Hematopoietic multipotent progenitor cell treated with erythropoietin and hydrocortisone succinate and interleukin-3 and kit ligand, for 4 days (in vitro differentiated cells): ENCODE results near the gene GPR37L1.
"Not testable (repeated sequence)": the region's sequence is repeated elsewhere in the genome, so short reads cannot be mapped to it uniquely, and the experiment has no call there.

Experiments
- DNase-seq: peaks from one replicate; pipeline ENCODE4 v3.0.0-alpha.2; 2015

Gene GPR37L1

DNA sequence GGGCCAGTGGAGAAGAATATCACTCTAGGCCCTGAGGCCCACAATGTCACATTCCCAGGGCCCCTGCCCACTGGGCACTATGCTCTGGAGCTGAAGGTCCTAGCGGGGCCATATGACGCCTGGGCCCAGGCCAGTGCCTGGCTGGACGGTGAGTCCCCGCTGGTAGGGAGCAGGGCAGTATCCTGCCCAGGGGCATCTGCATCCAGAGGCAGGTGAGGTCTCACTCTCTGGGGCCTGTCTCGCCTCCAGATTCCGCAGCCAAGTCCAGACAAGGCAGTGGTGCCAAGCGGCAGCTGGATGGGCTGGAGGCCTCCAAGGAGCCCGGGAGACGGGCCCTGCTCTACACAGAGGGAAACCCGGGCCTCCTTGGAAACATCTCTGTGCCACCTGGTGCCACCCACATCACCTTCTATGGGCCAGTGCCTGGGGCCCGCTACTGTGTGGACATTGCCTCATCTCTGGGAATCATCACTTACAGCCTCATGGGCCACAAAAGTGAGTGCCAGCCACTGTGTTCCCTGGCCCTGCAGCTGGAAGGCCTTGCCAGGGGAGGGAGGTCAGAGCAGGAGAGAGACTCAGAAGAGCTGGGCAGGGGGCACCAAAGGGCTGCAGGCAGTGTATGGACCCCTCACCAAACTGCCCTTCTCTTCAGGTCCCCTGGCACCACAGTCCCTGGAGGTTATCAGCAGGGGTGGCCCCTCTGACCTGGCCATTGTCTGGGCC lies 48.7 kb downstream of the GPR37L1 start:
- no peak for DNase-seq

DNA sequence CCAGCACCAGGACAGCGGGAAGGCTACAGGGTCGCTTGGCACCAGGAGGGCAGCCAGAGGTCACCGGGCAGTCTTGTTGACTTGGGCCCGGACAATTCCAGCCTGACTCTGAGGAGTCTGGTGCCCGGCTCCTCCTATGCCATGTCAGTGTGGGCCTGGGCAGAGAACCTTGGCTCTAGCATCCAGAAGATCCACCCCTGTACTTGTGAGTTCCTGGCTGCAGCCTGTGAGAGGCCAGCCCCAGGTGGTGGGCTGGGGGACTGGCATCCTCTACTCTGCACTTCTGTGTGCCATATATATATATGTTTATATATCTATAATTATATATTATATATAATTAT lies 49.3 kb downstream of the GPR37L1 start:
- peak; percentile 47 for DNase-seq

DNA sequence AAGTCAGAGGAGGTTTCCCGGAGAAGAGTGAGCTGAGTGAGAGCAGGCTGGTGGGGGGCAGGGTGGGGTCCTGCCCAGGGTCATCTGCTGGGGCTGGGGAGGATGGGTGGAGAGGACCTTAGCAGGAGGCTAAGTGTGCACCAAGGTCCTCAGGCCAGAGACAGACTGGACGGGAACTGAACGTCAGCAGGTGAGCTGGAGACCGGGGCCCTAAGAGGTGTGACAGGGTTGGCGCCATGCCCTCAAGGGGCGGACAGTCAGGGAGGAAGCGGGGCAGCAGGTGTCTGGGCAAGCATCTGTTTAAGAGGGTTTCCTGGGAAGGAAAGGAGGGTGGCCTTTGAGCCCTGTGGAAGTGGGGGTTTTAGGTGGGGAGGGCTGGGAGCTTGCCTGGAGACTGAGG lies 51.3 kb downstream of the GPR37L1 start:
- DNase-seq: no peak

DNA sequence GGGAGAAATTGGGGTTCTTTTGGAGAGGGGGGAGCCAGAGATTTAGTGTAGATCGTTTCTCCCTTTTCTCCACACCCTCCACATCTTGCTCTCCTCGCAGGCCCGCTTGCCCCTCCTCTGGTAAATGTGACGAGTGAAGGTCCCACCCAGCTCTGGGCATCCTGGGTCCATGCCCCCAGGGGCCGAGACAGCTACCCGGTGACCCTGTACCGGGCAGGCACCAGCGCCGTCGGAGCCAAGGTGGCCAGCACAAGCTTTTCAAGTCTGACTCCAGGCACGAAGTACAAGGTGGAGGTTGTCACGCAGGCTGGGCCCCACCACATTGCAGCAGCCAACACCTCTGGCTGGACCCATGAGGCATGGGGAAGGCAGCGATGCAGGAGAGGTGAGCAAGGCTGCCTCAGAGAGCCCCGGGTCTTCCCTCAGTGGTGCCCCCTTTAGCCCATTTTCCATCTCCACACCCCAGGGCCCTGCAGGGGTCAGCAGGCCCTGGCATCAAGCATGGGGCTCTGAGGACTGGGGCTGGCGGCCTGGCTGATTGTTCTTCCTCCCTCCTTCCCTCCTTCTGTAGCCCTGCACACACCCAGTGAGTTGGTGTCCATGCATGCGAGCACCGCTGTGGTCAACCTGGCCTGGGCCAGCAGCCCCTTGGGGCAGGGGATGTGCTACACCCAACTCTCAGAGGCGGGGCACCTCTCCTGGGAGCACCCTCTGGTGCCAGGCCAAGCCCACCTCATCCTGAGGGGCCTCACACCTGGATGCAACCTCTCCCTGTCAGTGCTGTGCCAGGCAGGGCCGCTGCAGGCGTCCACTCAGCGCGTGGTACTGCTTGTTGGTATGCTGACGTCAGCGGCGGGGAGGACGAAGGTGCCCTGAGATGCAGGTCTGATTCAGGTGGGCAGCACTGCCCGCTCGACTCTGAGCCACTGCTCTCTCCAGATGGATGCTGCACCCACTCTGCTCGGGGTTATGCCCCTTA lies 54.5 kb downstream of the GPR37L1 start:
- DNase-seq: no peak

DNA sequence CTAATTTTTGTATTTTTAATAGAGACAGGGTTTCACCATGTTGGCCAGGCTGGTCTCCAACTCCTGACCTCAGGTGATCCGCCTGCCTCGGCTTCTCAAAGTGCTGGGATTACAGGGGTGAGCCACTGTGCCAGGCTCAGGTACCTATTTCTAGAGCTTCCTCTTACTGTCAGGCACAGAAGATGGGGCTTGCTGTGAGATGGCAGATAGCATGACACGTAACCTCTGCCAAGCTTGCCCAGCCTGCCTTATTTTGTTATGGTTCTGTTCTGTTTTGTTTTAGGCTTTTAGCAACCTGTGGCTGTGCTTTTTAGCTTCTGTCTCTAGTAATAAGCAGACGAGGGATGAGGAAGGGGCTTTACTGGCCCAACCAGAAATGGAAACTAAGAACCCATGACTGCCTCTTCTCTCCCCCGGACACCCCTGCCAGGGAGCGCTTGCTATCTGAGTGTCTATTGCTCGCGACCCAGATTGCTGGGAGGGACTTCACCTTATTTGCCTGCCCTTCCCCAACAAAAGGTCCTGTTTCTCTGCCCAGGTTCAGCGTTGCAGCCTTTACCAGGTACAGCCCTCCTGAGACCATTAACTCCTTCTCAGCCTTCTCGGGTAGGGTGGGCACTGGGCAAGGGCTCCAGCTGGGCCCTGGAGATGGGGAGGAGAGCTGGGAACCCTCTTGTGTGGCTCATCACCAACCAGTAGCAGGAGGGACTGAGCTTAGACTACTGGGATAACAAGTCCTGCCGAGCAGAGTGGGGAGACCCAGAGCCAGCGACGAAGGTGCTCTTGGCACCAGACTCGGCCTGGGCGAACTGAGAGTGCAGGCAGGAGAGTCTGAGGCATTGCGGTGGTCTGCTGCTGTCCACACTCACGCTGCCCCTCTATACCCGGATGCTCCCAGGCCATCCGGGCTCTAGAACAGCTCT lies 57.4 kb downstream of the GPR37L1 start:
- DNase-seq: no peak

DNA sequence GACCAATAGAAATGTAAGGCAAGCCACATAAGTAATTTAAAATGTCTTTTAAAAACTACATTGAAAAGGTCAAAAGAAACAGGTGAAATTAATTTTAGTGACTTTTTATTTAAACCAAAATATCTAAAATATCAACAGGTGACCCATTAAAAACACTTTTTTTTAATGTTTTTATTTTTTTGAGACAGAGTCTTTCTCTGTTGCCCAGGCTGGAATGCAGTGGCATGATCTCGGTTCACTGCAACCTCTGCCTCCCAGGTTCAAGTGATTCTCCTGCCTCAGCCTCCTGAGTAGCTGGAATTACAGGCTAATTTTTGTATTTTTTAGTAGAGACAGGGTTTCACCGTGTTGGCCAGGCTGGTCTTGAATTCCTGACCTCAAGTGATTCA lies 58.0 kb downstream of the GPR37L1 start:
- DNase-seq: not testable (repeated sequence)

DNA sequence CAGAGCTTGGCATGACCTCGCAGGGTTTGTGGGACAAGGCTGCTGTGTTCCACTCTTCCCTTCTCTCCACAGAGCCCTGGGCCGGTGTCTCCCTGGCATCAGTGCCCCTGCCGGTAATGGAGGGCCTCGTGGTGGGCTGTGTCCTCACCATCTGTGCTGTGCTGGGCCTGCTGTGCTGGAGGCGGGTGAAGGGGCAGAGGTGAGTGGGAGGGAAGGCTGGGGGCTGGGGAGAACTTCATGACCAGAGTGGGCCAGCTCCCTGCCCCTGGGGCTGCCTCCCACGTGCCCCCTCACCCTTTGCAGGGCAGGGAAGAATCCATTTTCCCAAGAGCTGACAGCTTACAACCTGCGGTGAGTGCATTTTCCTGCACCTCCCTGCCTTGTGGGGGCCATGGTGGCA lies 58.9 kb downstream of the GPR37L1 start:
- DNase-seq: no peak

DNA sequence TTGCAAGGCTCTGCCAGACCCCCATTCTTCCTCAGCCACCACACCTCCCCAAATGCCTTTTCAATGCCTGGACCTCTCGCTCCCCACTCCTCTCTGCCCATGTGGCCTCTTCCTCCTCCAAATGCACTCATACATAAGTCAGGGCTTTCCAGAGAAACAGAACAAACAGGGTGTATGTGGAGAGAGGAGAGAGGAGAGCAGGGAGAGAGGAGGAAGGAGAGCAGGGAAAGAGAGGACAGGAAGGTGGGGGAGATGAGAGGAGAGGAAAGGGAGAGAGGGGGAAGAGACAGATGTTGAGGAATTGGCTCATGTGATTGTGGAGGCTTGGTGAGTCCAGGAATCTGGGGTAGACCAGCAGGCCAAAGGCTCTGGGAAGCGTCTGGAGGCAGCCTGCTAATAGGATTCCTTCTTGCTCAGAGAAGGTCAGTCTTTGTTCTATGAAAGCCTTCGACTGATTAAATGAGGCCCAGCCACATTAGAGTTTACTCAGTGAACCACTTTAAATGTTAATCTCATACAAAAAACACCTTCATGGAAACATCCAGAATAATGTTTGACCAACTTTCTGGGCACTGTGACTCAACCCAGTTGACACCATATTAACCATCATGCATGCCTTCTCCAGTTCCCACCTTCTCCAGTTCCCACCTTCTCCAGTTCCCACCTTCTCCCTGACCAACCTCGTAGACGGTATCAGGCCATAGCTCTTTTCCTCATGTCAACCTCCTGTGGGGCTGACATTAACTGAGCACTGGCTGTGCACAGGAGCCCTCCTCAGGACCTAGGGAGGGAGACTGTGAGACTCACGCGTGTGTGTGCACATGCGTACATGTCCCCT lies 59.5 kb downstream of the GPR37L1 start:
- no peak for DNase-seq
